Ramos (cell line): ENCODE results near the gene KCNMB4.

Experiments used
- in situ Hi-C: fragments of 300-500 bp; cut with MboI; formaldehyde crosslinking; loops from one replicate; pipeline ENCODE4 v1.14.3; 2022; ENCODE audit warnings: low sequenced_read_pairs; ENCODE audit not compliant: unreplicated experiment

The KCNMB4 gene

GRCh38 chr12:70427611-70428010 lies 61.5 kb downstream of the KCNMB4 start:
- in situ Hi-C loops: no loop called here

- in situ Hi-C loops: no loop called here
Observed at GRCh38 chr12:70430400-70430799, 64.3 kb downstream of the KCNMB4 start.

GRCh38 chr12:70436836-70437235 lies 70.7 kb downstream of the KCNMB4 start:
- in situ Hi-C loops: no loop called here

GRCh38 chr12:70443062-70443673 lies 77.1 kb downstream of the KCNMB4 start:
- in situ Hi-C loops: no loop called here

- in situ Hi-C loops: no loop called here
Observed at GRCh38 chr12:70444903-70445302, 78.8 kb downstream of the KCNMB4 start.

DNA sequence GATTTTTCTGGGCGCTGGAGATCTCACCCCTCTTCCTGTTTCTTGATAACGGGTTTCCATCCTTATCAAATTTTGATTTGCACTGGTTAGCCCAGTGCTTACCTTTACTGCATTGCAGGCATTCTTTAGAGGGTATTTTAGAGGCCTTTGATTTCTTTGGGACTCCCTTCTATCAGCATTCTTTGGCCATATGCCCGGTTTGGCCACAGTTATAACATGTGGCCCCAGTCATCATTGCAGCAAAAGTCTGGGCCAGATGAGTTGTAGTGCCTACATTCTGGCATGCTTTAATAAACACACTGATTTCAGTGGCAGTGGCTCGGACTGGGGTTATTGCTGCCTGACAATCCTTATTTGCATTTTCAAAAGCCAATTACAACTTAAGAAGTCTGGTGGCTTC lies 82.3 kb downstream of the KCNMB4 start:
- in situ Hi-C loops: no loop called here

DNA sequence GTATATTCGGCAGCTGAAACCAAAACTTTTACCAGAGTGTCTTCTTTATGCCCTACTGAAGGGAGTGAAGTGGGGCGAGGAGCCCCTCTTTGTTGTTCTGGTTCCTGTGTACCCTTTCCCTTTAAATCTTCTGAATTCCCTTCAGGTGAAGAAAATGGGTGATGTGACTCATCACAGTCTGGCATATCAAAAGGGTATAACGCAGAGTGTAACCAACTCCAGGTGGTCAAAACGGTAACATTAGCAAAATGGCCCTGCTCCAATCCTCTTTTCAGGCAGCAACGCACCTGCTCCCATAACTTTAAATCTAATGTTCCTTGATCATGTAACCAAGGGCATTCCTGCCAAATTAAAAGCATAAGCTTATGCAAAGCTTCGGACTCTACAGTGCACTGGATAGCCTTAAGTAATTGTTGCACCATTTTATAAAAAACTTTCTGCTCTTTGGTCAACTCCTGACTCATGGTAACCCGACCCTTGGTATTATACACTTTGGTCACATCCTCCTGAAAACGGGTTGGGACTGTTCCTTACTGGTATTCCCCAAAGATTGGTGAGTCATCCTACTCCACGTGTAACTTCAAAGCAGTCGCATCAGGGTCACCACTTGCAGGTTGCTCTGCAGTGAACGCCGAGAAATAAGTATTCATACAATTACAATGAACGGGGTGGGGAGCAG lies 83.1 kb downstream of the KCNMB4 start:
- in situ Hi-C loops: no loop called here

GRCh38 chr12:70449753-70450341 lies 83.8 kb downstream of the KCNMB4 start:
- in situ Hi-C loops: no loop called here

- in situ Hi-C loops: no loop called here
Observed at GRCh38 chr12:70451528-70451927, 85.4 kb downstream of the KCNMB4 start.

GRCh38 chr12:70456953-70457352 lies 90.9 kb downstream of the KCNMB4 start:
- in situ Hi-C loops: no loop called here

GRCh38 chr12:70459786-70460185 lies 93.7 kb downstream of the KCNMB4 start:
- in situ Hi-C loops: no loop called here

DNA sequence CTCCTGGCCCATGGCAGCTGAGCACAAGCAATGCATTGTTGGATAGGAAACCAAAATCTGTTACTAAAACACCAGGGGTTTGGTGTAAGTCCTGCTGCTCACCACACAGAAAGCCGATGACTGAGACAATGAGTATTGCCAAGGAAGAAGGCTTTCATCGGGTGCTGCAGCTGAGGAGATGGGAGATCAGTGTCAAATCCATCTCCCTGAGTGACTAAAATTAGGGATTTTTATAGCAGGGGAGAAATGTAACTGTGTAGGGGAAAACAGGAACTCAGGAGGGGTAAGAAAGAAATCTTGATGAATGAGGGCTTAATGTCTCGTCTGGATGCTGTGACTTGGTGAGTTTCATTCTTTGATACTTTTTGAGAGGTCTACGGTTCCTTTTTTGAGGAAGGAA lies 97.9 kb downstream of the KCNMB4 start:
- in situ Hi-C loops: no loop called here

- in situ Hi-C loops: no loop called here
Observed at GRCh38 chr12:70466753-70467152, 100.7 kb downstream of the KCNMB4 start.

GRCh38 chr12:70467476-70467875 lies 101.4 kb downstream of the KCNMB4 start:
- in situ Hi-C loops: no loop called here

GRCh38 chr12:70467918-70468733 lies 102.0 kb downstream of the KCNMB4 start:
- in situ Hi-C loops: no loop called here

DNA sequence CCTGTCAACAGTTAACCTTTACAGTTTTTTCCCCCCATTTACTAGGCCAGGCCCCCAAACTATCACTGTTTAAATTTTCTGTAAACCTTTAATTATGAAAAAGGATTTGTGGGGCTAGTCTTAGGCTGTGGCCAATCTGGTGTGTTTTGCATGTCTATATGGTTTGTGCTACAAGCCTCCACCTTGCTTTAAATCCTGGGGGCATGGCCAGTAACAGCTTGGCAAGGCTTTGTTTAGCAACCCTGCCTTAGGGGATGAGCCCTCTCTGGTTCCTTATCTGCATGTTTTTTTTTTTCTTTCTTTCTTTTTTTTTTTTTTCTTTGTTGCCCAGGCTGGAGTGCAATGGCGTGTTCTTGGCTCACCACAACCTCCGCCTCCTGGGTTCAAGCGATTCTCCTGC lies 102.7 kb downstream of the KCNMB4 start:
- in situ Hi-C loops: no loop called here

- in situ Hi-C loops: no loop called here
Observed at GRCh38 chr12:70469221-70469820, 103.2 kb downstream of the KCNMB4 start.

GRCh38 chr12:70482764-70483163 lies 116.7 kb downstream of the KCNMB4 start:
- in situ Hi-C loops: no loop called here
